ENCODE data around the gene SLC15A5. TPM values are rescaled to one million over a fixed set of nuclear protein-coding genes. Genes with fewer than 3 reads are reported as not detected.

Gene SLC15A5
- total and polyA plus RNA-seq, 2 of the 8 experiments (the other 6 are each of a cell fraction or from before 2014, with no cell fraction given): not detected

DNA sequence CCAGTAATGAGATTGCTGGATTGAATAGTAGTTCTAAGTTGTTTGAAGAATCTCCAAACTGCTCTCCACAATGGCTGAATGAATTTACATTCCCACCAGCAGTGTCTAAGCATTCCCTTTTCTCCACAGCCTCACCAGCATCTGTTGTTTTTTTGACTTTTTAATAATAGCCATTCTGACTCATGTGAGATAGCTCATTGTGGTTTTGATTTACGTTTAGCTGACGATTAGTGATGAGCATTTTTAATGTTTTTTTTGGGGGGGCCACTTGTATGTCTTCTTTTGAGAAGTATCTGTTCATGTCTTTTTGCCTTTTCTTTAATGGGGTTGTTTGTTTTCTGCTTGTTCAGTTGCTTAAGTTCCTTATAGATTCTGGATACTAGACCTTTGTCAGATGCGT lies 8.1 kb upstream of the SLC15A5 start (continued):
- TF ChIP-seq, protein P1, sequence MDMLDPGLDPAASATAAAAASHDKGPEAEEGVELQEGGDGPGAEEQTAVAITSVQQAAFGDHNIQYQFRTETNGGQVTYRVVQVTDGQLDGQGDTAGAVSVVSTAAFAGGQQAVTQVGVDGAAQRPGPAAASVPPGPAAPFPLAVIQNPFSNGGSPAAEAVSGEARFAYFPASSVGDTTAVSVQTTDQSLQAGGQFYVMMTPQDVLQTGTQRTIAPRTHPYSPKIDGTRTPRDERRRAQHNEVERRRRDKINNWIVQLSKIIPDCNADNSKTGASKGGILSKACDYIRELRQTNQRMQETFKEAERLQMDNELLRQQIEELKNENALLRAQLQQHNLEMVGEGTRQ (IDR thresholded peaks at IDR 0.05; ENCODE audit: low read length): no peak
- TF ChIP-seq BCL11A (IDR thresholded peaks at IDR 0.05; ENCODE audit: low read depth in 2 of 2, low read length in 2 of 2): no peak

Data from H1 (cell line).